ENCODE results near the gene CACNA2D3. TPM values are rescaled to one million over a fixed set of nuclear protein-coding genes. Genes with fewer than 3 reads are reported as not detected.

CACNA2D3 gene
- total and polyA plus RNA-seq, 12 donors: 0.26 to 13.7 (median 2.8) TPM; not detected in 1

DNA sequence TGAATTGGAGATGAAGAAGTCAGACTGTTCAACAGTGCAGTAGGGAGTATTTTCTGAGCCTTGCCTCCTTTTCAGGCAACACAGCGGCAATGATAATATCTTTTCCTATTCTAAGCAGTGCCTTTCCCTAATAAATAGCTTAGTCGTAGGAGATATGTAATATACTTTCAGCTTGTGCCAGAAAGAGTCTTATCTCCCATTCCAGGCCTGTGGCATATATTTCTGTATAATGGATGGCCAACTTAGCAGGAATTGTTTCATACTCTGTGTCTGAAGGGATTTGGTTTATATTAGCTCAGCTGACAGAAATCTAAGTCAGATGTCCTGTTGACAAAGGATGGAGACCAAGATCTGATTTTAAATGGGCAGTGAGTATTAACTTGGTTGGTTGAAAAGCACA is 397.1 kb downstream of the CACNA2D3 start:
- 41 to 65% (median 64%) methylated on average over 2 of the region's 2 CpGs for WGBS, 4 donors
- intact Hi-C loops (cut with DNase I): no loop called here
- Histone ChIP-seq H3K36me3 (replicated peaks in 1 of 2) (no peaks in the 10 kb centered on the region), H3K4me1 (replicated peaks in 1 of 2) (no peaks in the 10 kb centered on the region), H3K4me3 (no peak overlapping the region), H3K27ac (no peak overlapping the region), H3K27me3 (no peaks in the 10 kb centered on the region), H3K9me3 (replicated peaks in 1 of 3) (peaks cover 0 to 13% (median 4%) of the 10 kb centered on the region in 3 donors)
- DNase-seq: no peak
- no peak for TF ChIP-seq POLR2A (IDR thresholded peaks at IDR 0.05)
- TF ChIP-seq, protein P1, sequence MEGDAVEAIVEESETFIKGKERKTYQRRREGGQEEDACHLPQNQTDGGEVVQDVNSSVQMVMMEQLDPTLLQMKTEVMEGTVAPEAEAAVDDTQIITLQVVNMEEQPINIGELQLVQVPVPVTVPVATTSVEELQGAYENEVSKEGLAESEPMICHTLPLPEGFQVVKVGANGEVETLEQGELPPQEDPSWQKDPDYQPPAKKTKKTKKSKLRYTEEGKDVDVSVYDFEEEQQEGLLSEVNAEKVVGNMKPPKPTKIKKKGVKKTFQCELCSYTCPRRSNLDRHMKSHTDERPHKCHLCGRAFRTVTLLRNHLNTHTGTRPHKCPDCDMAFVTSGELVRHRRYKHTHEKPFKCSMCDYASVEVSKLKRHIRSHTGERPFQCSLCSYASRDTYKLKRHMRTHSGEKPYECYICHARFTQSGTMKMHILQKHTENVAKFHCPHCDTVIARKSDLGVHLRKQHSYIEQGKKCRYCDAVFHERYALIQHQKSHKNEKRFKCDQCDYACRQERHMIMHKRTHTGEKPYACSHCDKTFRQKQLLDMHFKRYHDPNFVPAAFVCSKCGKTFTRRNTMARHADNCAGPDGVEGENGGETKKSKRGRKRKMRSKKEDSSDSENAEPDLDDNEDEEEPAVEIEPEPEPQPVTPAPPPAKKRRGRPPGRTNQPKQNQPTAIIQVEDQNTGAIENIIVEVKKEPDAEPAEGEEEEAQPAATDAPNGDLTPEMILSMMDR (IDR thresholded peaks at IDR 0.05): no peak

DNA sequence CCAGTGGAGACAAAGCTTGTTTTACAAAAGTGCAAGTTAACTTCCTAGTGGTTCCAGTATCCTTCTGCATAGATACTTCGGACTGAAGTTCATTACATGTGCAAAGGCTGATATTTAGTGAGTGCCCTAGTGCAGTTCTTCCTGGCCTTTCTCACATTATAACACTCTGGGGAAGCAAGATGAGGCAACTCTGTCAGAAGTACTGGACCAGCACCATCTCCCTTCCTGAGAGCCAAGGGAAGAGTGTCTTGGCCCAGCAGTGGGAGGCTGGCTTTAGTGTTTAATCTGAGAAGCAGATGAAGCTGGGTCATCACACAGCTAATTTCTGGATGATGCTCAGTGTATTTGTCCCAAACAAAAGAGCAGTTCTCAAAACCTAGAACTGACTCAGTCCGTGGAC is 397.7 kb downstream of the CACNA2D3 start:
- no peaks in the 10 kb centered on the region for H3K27me3 ChIP-seq
- 72 to 80% (median 74%) methylated on average over 2 of the region's 2 CpGs for WGBS, 4 donors
- no peaks in the 10 kb centered on the region for H3K4me1 ChIP-seq (replicated peaks in 1 of 2)
- H3K9me3 ChIP-seq (replicated peaks in 1 of 3): peaks cover 0 to 13% (median 8%) of the 10 kb centered on the region in 3 donors
- intact Hi-C loops (cut with DNase I): no loop called here
- no peak for DNase-seq
- H3K27ac ChIP-seq: no peak overlapping the region
- H3K4me3 ChIP-seq: no peak overlapping the region
- TF ChIP-seq, protein P1 (IDR thresholded peaks at IDR 0.05): no peak
- no peak for TF ChIP-seq POLR2A (IDR thresholded peaks at IDR 0.05)
- H3K36me3 ChIP-seq (replicated peaks in 1 of 2): no peaks in the 10 kb centered on the region

DNA sequence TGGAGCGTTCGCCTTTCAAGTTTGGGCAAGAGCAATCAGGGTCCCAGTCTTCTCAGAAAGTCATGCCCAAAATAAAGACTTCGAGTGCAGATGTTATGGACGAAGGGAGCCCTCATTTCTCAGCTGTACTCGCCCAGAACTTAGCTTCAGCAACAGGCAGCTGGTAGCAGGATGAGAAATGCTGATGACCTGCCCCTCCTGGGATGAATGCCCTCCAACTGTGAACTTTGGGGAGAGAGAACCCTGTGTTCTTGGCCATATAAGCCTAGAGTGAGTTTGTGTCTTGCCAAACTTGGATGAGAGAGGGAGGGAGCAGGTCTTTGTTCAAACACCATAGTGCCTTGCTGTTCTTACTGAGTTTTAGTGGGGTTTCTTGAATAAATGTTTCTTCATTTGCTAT is 405.2 kb downstream of the CACNA2D3 start:
- H3K27me3 ChIP-seq: no peaks in the 10 kb centered on the region
- no peak for DNase-seq
- peaks cover 0 to 24% (median 13%) of the 10 kb centered on the region in 3 donors for H3K9me3 ChIP-seq (replicated peaks in 1 of 3)
- WGBS, 4 donors: 75 to 89% (median 82%) methylated on average over 3 to 5 of the region's 5 CpGs
- no peaks in the 10 kb centered on the region for H3K36me3 ChIP-seq (replicated peaks in 1 of 2)
- no peak overlapping the region for H3K4me3 ChIP-seq
- TF ChIP-seq, protein P1 (IDR thresholded peaks at IDR 0.05): no peak
- no peak for TF ChIP-seq POLR2A (IDR thresholded peaks at IDR 0.05)
- intact Hi-C loops (cut with DNase I): no loop called here
- no peak overlapping the region for H3K27ac ChIP-seq
- H3K4me1 ChIP-seq (replicated peaks in 1 of 2): no peaks in the 10 kb centered on the region

DNA sequence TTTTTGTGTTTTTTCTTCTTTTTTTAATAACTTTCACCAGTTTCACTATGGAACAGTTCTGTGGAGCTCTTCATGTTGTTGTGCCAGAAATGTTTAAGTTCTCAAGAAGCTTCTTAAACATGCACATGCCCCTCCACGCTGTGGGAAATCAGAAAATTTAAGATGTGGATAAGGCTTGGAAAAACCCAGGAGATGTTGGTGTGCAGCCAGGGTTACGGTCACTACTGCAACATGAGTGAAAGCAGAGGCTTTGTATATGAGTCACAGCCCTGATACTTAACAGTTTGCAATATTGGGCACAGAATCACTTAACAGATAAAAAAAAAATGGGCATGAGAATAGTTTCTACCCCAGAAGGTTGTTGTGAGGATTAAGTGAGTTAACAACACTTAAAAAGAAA is 405.6 kb downstream of the CACNA2D3 start:
- Histone ChIP-seq H3K4me1 (replicated peaks in 1 of 2) (no peaks in the 10 kb centered on the region), H3K9me3 (replicated peaks in 1 of 3) (peaks cover 0 to 24% (median 13%) of the 10 kb centered on the region in 3 donors), H3K36me3 (replicated peaks in 1 of 2) (no peaks in the 10 kb centered on the region), H3K4me3 (no peak overlapping the region), H3K27me3 (no peaks in the 10 kb centered on the region), H3K27ac (no peak overlapping the region)
- TF ChIP-seq, protein P1 (IDR thresholded peaks at IDR 0.05): no peak
- no peak for TF ChIP-seq POLR2A (IDR thresholded peaks at IDR 0.05)
- intact Hi-C loops (cut with DNase I): no loop called here
- 54 to 83% (median 65%) methylated on average over 2 of the region's 2 CpGs for WGBS, 4 donors
- DNase-seq: no peak
